Smooth muscle cell (in vitro differentiated cells): ENCODE measurements around the gene ZNF638. TPM values are rescaled to one million over a fixed set of nuclear protein-coding genes. Genes with fewer than 3 reads are reported as not detected.

ENCODE experiments used
- DNase-seq: peaks from one replicate; lab custom pipeline; 2025; ENCODE audit not compliant: unreplicated experiment; lab: John Stamatoyannopoulos, UW
- H2AFZ ChIP-seq: fragments of 200-600 bp; sonication (generic); 2 replicates; pipeline ENCODE4 v1.6.0; 2016; ENCODE audit warnings: antibody characterized with exemption, low read depth, mild to moderate bottlenecking
- H3F3A ChIP-seq: fragments of 200-600 bp; sonication (generic); 2 replicates; pipeline ENCODE4 v1.6.0; 2017; ENCODE audit warnings: antibody characterized with exemption, low read depth
- H3K27ac ChIP-seq: fragments of 200-600 bp; sonication (generic); 2 replicates; pipeline ENCODE4 v1.5.1; 2016; ENCODE audit warnings: low read depth, mild to moderate bottlenecking
- H3K27me3 ChIP-seq: fragments of 200-600 bp; sonication (generic); 2 replicates; pipeline ENCODE4 v1.6.1; 2016; ENCODE audit warnings: low read depth, mild to moderate bottlenecking
- H3K36me3 ChIP-seq: fragments of 200-600 bp; sonication (generic); 2 replicates; pipeline ENCODE4 v1.5.1; 2016; ENCODE audit warnings: low read depth
- H3K4me1 ChIP-seq: fragments of 200-600 bp; sonication (generic); 2 replicates; pipeline ENCODE4 v1.5.1; 2016; ENCODE audit warnings: low read depth
- H3K4me2 ChIP-seq: fragments of 200-600 bp; sonication (generic); 2 replicates; pipeline ENCODE4 v1.6.0; 2016; ENCODE audit warnings: mild to moderate bottlenecking
- H3K4me3 ChIP-seq: fragments of 200-600 bp; sonication (generic); 2 replicates; pipeline ENCODE4 v1.5.1; 2016; ENCODE audit warnings: mild to moderate bottlenecking
- H3K79me2 ChIP-seq: fragments of 200-600 bp; sonication (generic); 2 replicates; pipeline ENCODE4 v1.6.0; 2016; ENCODE audit warnings: low read depth, mild to moderate bottlenecking
- H3K9ac ChIP-seq: fragments of 200-600 bp; sonication (generic); 2 replicates; pipeline ENCODE4 v1.6.0; 2016; ENCODE audit warnings: low read depth
- H3K9me3 ChIP-seq: fragments of 200-600 bp; sonication (generic); replicated peaks from 2 replicates; pipeline ENCODE4 v1.5.1; 2016; ENCODE audit warnings: low read depth
- H4K20me1 ChIP-seq: fragments of 200-600 bp; sonication (generic); 2 replicates; pipeline ENCODE4 v1.6.0; 2016; ENCODE audit warnings: low read depth
- CTCF ChIP-seq: fragments of 200-600 bp; sonication (generic); IDR thresholded peaks from 2 replicates; pipeline ENCODE4 v1.5.1; 2017; ENCODE audit warnings: borderline replicate concordance, mild to moderate bottlenecking, antibody characterized with exemption; ENCODE audit not compliant: insufficient read depth, poor library complexity, severe bottlenecking
- WGBS: methylation state at CpG from one replicate; pipeline ENCODE4 v1.1.7; 2016; ENCODE audit warnings: low lambda C conversion rate; 5-methylcytosine and 5-hydroxymethylcytosine counted together
- polyA plus RNA-seq: library from polyadenylated mRNA; unstranded; fragments of >200 nt; fragmentation: Nextera tagmentation; extraction: Ambion mirVana; gene quantifications from 2 replicates; pipeline ENCODE4 v1.2.1, GENCODE V29; 2016
- total RNA-seq: library from RNA; depleted of rRNA; stranded (reverse); fragments of >200 nt; gene quantifications from 2 replicates; pipeline ENCODE4 v1.2.3, GENCODE V29; 2014

Gene ZNF638
- total and polyA plus RNA-seq, 2 experiments from 2014 or later: 44.8 to 159 TPM

GRCh38 chr2:71283131-71283530, 48.5 kb upstream of the ZNF638 start:
- Histone ChIP-seq H3K9me3 (no peaks in the 10 kb centered on the region), H3K9ac (no peak overlapping the region), H3K79me2 (no peaks in the 10 kb centered on the region), H2AFZ (no peak overlapping the region), H3K4me1 (peaks cover 3% of the 10 kb centered on the region), H3K4me3 (no peak overlapping the region), H3F3A (no peaks in the 10 kb centered on the region), H4K20me1 (no peaks in the 10 kb centered on the region), H3K36me3 (no peaks in the 10 kb centered on the region), H3K27ac (no peak overlapping the region), H3K4me2 (no peak overlapping the region), H3K27me3 (peaks cover 52% of the 10 kb centered on the region)
- TF ChIP-seq CTCF: no peak
- no peak for DNase-seq
- WGBS: 93% methylated on average over 5 of the region's 5 CpGs

DNA sequence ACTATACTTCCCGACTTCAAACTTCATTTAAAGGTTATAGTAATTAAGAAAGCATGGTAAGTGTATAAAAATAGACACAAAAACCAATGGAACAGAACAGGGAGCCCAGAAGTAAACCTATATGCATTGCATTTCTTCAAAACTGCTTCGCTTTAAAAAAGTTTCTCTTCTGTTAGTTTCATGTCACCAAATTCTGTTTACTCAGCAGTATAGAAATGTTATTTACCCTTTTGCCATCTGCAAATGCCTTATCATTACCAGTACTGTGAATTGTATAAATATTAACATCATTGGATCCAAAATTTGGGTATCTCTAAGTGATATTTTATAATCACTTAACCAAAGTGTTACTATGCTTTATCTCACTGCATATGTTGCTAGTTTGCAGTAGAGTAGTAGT, 45.9 kb upstream of the ZNF638 start:
- H3K27me3 ChIP-seq: peaks cover 27% of the 10 kb centered on the region
- H3F3A ChIP-seq: no peaks in the 10 kb centered on the region
- H3K4me2 ChIP-seq: no peak overlapping the region
- TF ChIP-seq CTCF: no peak
- H3K4me3 ChIP-seq: no peak overlapping the region
- H3K27ac ChIP-seq: no peak overlapping the region
- no peaks in the 10 kb centered on the region for H3K36me3 ChIP-seq
- no peak overlapping the region for H2AFZ ChIP-seq
- H4K20me1 ChIP-seq: no peaks in the 10 kb centered on the region
- H3K9me3 ChIP-seq: no peaks in the 10 kb centered on the region
- H3K79me2 ChIP-seq: no peaks in the 10 kb centered on the region
- no peaks in the 10 kb centered on the region for H3K4me1 ChIP-seq
- 81% methylated on average over 2 of the region's 2 CpGs for WGBS
- no peak for DNase-seq
- no peak overlapping the region for H3K9ac ChIP-seq

GRCh38 chr2:71291398-71291797, 40.2 kb upstream of the ZNF638 start:
- Histone ChIP-seq H3K79me2 (no peaks in the 10 kb centered on the region), H3K4me2 (no peak overlapping the region), H3K4me3 (no peak overlapping the region), H3K36me3 (no peaks in the 10 kb centered on the region), H3K27ac (no peak overlapping the region), H3K27me3 (no peaks in the 10 kb centered on the region), H4K20me1 (no peaks in the 10 kb centered on the region), H3K9ac (no peak overlapping the region), H3K4me1 (no peaks in the 10 kb centered on the region), H3F3A (no peaks in the 10 kb centered on the region), H3K9me3 (no peaks in the 10 kb centered on the region), H2AFZ (no peak overlapping the region)
- DNase-seq: no peak
- no peak for TF ChIP-seq CTCF
- 84% methylated on average over 4 of the region's 4 CpGs for WGBS

DNA sequence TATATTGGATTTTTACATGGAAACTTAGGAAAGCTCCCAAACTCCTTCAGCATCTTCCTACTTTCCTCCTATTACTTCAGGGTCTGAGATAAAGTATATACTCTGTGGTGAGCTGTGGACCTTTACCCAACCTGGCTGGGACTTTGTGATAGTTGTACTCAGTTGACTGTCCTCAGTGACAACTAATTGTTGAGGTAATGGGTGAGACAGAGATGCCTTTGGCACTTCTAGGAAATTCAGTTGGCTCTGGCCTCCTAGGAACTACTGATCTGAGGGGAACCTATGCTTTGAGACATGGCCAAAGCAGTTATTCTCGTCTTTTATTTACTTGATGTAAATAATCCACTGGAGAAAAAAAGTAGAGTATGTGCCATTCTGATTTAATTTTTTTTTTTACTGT, 39.4 kb upstream of the ZNF638 start:
- Histone ChIP-seq H3K9me3 (no peaks in the 10 kb centered on the region), H3K27ac (no peak overlapping the region), H4K20me1 (no peaks in the 10 kb centered on the region), H3F3A (no peaks in the 10 kb centered on the region), H3K4me1 (no peaks in the 10 kb centered on the region), H3K9ac (no peak overlapping the region), H2AFZ (no peak overlapping the region), H3K27me3 (no peaks in the 10 kb centered on the region), H3K36me3 (no peaks in the 10 kb centered on the region), H3K4me2 (no peak overlapping the region), H3K79me2 (no peaks in the 10 kb centered on the region), H3K4me3 (no peak overlapping the region)
- no peak for DNase-seq
- no peak for TF ChIP-seq CTCF
- 74% methylated on average over 1 of the region's 1 CpG for WGBS
